ENCODE data around the gene DOLPP1.

The DOLPP1 gene

DNA sequence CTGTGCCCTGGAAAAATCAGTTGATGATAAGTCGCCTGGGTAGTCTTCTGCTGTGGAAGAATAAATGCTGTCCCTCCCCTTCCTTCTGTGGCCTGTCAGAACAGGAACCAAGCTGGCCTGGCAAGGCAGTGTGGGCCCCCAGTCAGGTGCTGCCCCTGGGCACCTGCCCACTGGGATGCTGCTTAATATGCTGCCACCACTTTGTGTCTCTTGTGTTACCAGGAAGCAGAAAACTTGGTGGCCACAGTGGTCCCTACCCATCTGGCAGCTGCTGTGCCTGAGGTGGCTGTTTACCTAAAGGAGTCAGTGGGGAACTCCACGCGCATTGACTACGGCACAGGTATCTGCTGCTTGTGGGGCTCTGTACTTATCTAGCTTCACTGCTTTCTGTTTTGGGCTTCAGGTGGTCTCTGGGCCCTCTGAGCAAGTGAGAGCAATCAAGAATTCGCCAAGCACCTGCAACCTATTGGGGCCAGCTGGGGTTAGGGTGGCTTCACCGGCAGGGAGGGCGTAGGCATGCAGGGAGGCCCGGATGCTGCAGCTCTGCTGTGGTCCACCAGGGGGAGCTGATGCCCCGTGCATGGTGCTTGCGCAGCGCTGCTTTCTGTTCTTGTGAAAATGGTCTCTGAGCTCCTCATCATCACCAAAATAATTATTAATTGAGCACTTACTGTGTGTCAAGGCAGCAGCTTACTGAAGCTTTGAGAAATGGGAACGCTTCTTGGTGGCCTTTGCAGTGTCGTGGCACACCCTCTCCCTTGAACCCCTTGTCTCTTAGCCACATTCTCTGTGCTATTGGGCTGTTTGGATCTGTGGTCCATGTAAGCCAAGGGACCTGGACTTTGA, 50.6 kb downstream of the DOLPP1 start:
- DNase-seq (ENCODE audit: low read depth in 1 of 2, low spot score in 1 of 2): peak; percentile 80 to 87
- TF ChIP-seq JUND (IDR thresholded peaks at IDR 0.05; ENCODE audit: low read depth): no peak
- in situ Hi-C loops (cut with HindIII; ENCODE audit: low pct_unique_long_range_greater_than_20kb, low sequenced_read_pairs): no loop called here

DNA sequence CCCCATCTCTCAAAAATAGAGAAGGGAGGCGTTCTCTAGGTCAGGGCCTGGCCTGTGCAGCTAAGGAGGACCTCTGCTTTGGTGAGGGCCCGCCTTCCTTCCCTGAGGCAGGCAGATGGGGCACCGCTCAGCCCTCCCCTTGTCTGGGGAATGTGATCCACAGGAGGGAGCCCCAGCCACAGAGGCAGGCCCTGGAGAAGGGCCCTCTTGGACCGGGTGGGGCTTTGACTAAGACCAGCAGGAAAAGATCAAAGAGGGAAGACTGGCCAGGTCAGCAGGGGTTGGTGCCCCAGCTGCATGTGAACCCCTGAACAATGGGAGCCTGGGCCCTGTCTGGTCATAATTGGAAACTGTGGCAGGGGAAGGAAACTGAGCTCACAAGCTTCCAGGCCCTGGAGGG, 52.2 kb downstream of the DOLPP1 start:
- no peak for DNase-seq (ENCODE audit: low read depth in 1 of 2, low spot score in 1 of 2)
- no peak for TF ChIP-seq JUND (IDR thresholded peaks at IDR 0.05; ENCODE audit: low read depth)
- in situ Hi-C loops (cut with HindIII; ENCODE audit: low pct_unique_long_range_greater_than_20kb, low sequenced_read_pairs): no loop called here

DNA sequence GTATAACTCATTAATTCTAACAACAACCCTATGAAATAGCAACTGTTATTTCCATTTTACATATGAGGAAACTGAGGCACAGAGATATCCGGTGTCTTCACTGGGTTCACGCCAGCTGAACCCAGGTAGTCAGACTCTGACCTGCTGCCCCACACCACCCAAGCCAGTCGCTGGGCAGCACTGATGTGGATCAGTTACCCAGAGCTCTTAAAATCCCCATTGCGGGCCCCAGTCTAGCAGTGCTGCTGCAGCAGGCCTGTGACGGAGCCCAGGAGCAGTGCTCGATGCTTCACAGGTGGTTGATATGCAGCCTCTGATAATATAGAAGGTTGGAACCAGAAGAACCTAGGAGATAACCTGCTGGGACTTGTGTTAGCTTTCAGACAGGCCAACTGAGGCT, 54.6 kb downstream of the DOLPP1 start:
- no peak for TF ChIP-seq JUND (IDR thresholded peaks at IDR 0.05; ENCODE audit: low read depth)
- DNase-seq (ENCODE audit: low read depth in 1 of 2, low spot score in 1 of 2): no peak
- in situ Hi-C loops (cut with HindIII; ENCODE audit: low pct_unique_long_range_greater_than_20kb, low sequenced_read_pairs): no loop called here

DNA sequence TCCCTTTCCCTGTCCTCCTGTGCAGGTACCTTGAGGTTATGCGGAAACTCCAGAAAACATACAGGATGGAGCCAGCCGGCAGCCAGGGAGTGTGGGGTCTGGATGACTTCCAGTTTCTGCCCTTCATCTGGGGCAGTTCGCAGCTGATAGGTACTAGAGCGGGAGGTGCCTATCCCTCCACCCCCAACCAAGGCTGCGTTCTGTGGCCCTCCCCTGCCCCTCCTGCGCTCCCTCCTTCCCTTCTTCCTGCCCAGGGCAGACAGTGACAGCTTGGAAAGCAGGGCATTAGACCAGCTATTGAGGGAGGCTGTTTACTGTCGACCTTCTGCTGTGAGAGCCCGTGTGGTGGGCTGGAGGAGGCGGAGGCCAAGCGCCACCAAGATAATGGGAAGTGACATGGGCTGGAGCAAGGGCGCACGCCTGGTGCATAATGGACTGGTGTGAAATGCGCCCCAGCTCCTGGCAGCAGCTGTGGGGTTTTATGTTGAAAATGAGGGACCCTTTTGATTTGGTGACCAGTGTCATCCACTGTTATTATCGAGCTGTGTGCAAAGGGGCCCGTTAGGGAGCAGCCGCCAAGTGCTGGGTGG, 55.6 kb downstream of the DOLPP1 start:
- no peak for DNase-seq (ENCODE audit: low read depth in 1 of 2, low spot score in 1 of 2)
- TF ChIP-seq JUND (IDR thresholded peaks at IDR 0.05; ENCODE audit: low read depth): no peak
- in situ Hi-C loops (cut with HindIII; ENCODE audit: low pct_unique_long_range_greater_than_20kb, low sequenced_read_pairs): no loop called here

DNA sequence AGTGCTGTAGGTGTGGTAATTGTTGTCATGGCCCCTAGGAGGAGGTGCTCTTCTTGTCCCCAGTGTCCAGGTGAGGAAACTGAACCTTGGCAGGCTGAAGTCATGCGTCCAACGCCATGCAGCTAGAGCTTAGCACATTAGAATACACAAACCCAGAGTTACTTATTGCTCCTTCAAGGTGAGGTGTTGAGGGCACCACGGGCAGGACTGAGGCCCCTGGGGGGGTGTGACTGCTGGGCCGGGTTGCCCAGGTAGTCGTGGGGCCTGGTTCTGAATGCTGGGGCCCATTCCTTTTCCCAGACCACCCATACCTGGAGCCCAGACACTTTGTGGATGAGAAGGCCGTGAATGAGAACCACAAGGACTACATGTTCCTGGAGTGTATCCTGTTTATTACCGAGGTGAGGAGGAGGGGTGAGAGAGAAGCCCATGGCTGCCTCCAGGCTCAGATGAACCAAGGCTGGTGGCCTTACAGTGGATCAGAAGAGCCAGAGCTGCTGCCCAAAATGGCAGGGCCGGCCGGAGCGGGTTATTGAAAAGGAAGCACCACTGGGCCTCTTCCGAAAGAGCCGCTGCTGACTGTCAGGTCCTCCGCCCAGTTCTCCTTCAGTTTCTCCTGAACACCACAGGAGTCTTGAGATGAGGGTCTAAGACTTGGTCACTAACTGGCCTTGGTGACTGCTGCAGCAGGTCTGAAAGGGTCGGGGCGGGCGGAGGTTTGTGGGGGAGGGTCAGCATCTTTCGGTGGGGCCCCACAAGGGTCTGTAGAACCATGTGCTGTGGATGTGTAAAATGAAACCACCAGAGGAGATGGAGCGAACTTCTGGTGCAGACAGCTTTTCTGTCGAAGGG, 56.6 kb downstream of the DOLPP1 start:
- DNase-seq (ENCODE audit: low read depth in 1 of 2, low spot score in 1 of 2): peak in 1 of 2 experiments; percentile 46

DNA sequence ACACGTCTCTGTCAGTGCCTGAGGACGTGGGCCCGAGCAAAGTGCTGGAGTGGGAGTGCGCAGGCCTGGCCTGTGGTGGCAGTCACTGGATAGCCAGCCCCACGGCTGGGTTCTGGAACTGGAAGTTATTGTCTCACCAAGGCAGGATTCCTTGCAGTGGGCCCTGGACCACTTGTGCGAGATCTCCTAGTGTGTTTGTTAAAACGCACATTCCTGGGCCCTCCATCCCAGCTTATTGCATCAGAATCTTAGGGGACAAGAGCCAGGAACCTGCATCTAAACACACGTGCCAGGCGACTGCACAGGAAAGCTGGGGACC, 57.2 kb downstream of the DOLPP1 start:
- no peak for TF ChIP-seq JUND (IDR thresholded peaks at IDR 0.05; ENCODE audit: low read depth)
- in situ Hi-C loops (cut with HindIII; ENCODE audit: low pct_unique_long_range_greater_than_20kb, low sequenced_read_pairs): no loop called here
- no peak for DNase-seq (ENCODE audit: low read depth in 1 of 2, low spot score in 1 of 2)

More for the DNA sequence above, 56.6 kb downstream of the DOLPP1 start:
- TF ChIP-seq JUND (IDR thresholded peaks at IDR 0.05; ENCODE audit: low read depth): no peak
- in situ Hi-C loops (cut with HindIII; ENCODE audit: low pct_unique_long_range_greater_than_20kb, low sequenced_read_pairs): no loop called here

DNA sequence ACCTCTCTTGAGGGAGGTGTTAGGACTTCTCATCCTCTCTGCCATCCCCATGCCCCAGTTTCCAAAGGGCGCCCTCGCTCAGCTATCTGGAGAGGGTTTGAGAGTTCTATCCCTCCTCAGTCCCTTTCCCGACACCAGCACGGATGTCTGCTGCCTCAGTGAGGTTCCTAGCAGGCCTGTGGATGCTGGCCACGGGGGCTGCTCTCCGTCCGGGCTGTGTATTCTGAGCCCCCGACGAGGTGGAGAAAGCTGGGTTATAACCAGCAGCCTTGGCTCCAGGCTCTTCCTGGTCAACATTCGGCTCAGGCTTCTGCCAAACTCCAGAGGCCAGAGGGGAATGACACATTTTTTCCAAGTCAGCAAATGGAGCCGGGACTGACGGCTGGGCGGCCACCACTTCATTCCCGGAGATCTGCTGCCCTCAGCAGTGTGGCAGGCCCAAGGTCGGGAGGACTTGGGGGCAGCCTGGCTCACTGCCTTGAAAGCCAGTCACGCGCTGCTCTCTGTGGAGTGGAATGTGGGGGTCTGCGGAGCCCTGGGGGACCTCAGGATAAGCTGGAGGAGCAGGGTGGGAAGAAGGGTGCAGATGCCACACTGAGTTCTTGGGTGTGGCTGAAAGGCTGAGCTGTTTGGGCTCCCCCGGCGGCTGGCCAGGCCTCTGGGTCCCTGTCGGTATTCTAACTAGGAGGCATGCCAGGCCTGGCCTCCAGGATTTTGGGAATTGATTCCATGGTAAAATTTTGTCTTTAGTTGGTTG, 57.7 kb downstream of the DOLPP1 start:
- peak in 1 of 2 experiments; percentile 38 for DNase-seq (ENCODE audit: low read depth in 1 of 2, low spot score in 1 of 2)
- no peak for TF ChIP-seq JUND (IDR thresholded peaks at IDR 0.05; ENCODE audit: low read depth)

DNA sequence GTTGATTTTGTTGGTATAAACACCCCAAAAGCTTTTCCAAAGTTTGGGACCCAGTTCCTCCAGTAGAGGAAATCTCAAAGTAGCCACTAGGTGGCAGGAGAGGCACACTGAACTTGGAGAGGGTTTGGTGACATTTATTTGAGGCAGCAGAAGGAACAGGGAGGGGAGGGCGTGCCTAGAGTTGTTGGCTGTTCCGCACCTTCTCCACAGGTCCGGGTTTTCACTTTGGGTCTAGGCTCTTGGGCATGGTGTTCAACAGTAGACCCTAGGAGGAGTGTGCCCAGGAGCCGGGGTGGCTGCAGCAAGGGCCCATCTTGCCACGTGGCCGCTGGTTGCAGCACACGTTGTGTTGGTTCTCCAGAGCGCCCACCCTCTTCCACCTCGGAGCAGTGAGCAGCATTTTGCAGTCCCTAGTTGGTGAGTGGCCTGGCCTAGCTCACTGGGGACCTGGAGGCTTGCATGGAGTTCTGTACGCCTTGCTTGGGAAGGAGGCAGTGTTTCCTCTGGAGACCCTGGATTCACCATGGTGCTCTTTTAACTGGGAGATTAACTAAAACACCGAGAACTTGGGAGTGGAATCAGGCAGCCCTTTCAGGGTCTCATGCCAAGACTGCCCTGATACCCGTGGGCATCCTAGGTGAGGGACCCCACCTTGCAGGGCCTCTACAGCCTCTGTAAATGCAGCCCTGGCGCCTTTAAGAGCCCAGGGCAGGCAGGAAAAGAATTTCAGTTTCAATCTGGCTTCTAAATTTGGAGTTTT, 58.5 kb downstream of the DOLPP1 start:
- in situ Hi-C loops (cut with HindIII; ENCODE audit: low pct_unique_long_range_greater_than_20kb, low sequenced_read_pairs): no loop called here

More for the DNA sequence above, 57.7 kb downstream of the DOLPP1 start:
- in situ Hi-C loops (cut with HindIII; ENCODE audit: low pct_unique_long_range_greater_than_20kb, low sequenced_read_pairs): no loop called here

DNA sequence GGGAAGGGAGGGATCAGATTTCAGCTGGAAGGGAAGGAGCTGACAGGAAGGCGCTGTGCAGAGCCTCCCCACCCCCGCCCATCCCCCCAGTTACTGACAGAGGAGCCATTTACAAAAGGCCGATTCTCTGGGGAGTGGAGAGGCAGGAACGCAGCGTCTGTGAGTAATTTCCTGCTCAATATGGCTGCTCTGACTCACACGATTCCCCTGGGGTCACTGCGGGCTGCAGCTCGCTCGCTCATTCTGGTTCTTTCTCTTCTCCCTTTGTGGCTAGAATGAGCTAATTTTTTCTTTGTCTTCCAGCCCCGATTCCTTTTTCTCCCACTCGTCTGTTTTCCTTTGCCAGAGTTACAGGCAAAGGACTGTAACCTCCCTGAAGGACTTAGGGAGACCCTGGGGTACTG, 59.1 kb downstream of the DOLPP1 start:
- in situ Hi-C loops (cut with HindIII; ENCODE audit: low pct_unique_long_range_greater_than_20kb, low sequenced_read_pairs): no loop called here
- no peak for TF ChIP-seq JUND (IDR thresholded peaks at IDR 0.05; ENCODE audit: low read depth)
- peak; percentile 84 to 98 for DNase-seq (ENCODE audit: low read depth in 1 of 2, low spot score in 1 of 2)

More for the DNA sequence above, 58.5 kb downstream of the DOLPP1 start:
- no peak for TF ChIP-seq JUND (IDR thresholded peaks at IDR 0.05; ENCODE audit: low read depth)
- peak; percentile 78 to 94 for DNase-seq (ENCODE audit: low read depth in 1 of 2, low spot score in 1 of 2)
